A673 (cell line): Measurements from ENCODE around the gene CYP2A13.

ENCODE experiments used
- CTCF ChIP-seq: fragments of 300-800, 200-600 bp; sonication (generic); conservative IDR thresholded peaks from 2 replicates; pipeline ENCODE4 v1.5.1; 2017; ENCODE audit warnings: low read depth, mild to moderate bottlenecking, antibody characterized with exemption, low read length, moderate library complexity, mixed read lengths
- EZH2 ChIP-seq: fragments of 200-600 bp; sonication (generic); IDR thresholded peaks from 2 replicates; pipeline ENCODE4 v1.6.1; 2017; ENCODE audit warnings: borderline replicate concordance, low read depth, mild to moderate bottlenecking, mixed read lengths, antibody characterized with exemption, low read length; ENCODE audit not compliant: poor library complexity, severe bottlenecking

GRCh38 chr19:41144403-41144802 lies 56.2 kb downstream of the CYP2A13 start:
- TF ChIP-seq CTCF (peak; percentile 85), EZH2 (no peak)
